ENCODE measurements around the gene OR6M1. TPM values are rescaled to one million over a fixed set of nuclear protein-coding genes. Genes with fewer than 3 reads are reported as not detected.

The OR6M1 gene
- total and polyA plus RNA-seq, 4 experiments from 2014 or later, result not detected

GRCh38 chr11:123778511-123778910 is 27.6 kb downstream of the OR6M1 start:
- intact Hi-C loops (cut with micrococcal nuclease), result no loop called here
- no peaks in the 10 kb centered on the region for H3K36me3 ChIP-seq (ENCODE audit: insufficient read depth, low read length)
- CTCF ChIA-PET (ENCODE audit: partially characterized antibody), result no interaction called here
- no peak overlapping the region for H3K27ac ChIP-seq (ENCODE audit: low read depth, low read length)
- DNase-seq, result no peak
- POLR2A ChIA-PET (ENCODE audit: partially characterized antibody), result no interaction called here
- no peaks in the 10 kb centered on the region for H3K9me3 Mint-ChIP-seq
- H3K4me1 ChIP-seq (ENCODE audit: insufficient read depth, low read length), result no peaks in the 10 kb centered on the region
- no peak overlapping the region for H3K27ac Mint-ChIP-seq
- no peaks in the 10 kb centered on the region for H3K36me3 Mint-ChIP-seq
- H3K4me1 Mint-ChIP-seq, result no peaks in the 10 kb centered on the region
- no peak overlapping the region for H3K4me3 ChIP-seq (ENCODE audit: low read length in 2 of 2)
- H3K4me3 Mint-ChIP-seq, result no peak overlapping the region
- no peaks in the 10 kb centered on the region for H3K9me3 ChIP-seq (ENCODE audit: control insufficient read depth in 1 of 2, low read length in 2 of 2)
- H3K27me3 Mint-ChIP-seq, result peaks cover 4 to 8% of the 10 kb centered on the region in 2 donors
- H3K27me3 ChIP-seq (ENCODE audit: insufficient read depth, low read length), result no peaks in the 10 kb centered on the region

- Histone ChIP-seq H3K27ac (ENCODE audit: low read depth, low read length) (no peak overlapping the region), H3K27me3 (ENCODE audit: insufficient read depth, low read length) (no peaks in the 10 kb centered on the region), H3K4me1 (ENCODE audit: insufficient read depth, low read length) (no peaks in the 10 kb centered on the region), H3K9me3 (ENCODE audit: control insufficient read depth in 1 of 2, low read length in 2 of 2) (no peaks in the 10 kb centered on the region), H3K4me3 (ENCODE audit: low read length in 2 of 2) (no peak overlapping the region), H3K36me3 (ENCODE audit: insufficient read depth, low read length) (no peaks in the 10 kb centered on the region)
- H3K27ac Mint-ChIP-seq, result no peak overlapping the region
- no peak for DNase-seq
- peaks cover 3 to 4% of the 10 kb centered on the region in 2 donors for H3K27me3 Mint-ChIP-seq
- no peak overlapping the region for H3K4me3 Mint-ChIP-seq
- CTCF ChIA-PET (ENCODE audit: partially characterized antibody), result no interaction called here
- no peaks in the 10 kb centered on the region for H3K4me1 Mint-ChIP-seq
- H3K9me3 Mint-ChIP-seq, result no peaks in the 10 kb centered on the region
- intact Hi-C loops (cut with micrococcal nuclease), result no loop called here
- no peaks in the 10 kb centered on the region for H3K36me3 Mint-ChIP-seq
- POLR2A ChIA-PET (ENCODE audit: partially characterized antibody), result no interaction called here
Measured at GRCh38 chr11:123775715-123776549, 30.2 kb downstream of the OR6M1 start.

GRCh38 chr11:123775289-123775688 is 30.9 kb downstream of the OR6M1 start:
- no peaks in the 10 kb centered on the region for H3K4me1 Mint-ChIP-seq
- Histone ChIP-seq H3K4me3 (ENCODE audit: low read length in 2 of 2) (no peak overlapping the region), H3K27ac (ENCODE audit: low read depth, low read length) (no peak overlapping the region), H3K4me1 (ENCODE audit: insufficient read depth, low read length) (no peaks in the 10 kb centered on the region), H3K9me3 (ENCODE audit: control insufficient read depth in 1 of 2, low read length in 2 of 2) (no peaks in the 10 kb centered on the region), H3K27me3 (ENCODE audit: insufficient read depth, low read length) (no peaks in the 10 kb centered on the region), H3K36me3 (ENCODE audit: insufficient read depth, low read length) (no peaks in the 10 kb centered on the region)
- intact Hi-C loops (cut with micrococcal nuclease), result no loop called here
- H3K9me3 Mint-ChIP-seq, result no peaks in the 10 kb centered on the region
- H3K36me3 Mint-ChIP-seq, result no peaks in the 10 kb centered on the region
- POLR2A ChIA-PET (ENCODE audit: partially characterized antibody), result no interaction called here
- no peak overlapping the region for H3K27ac Mint-ChIP-seq
- H3K4me3 Mint-ChIP-seq, result no peak overlapping the region
- CTCF ChIA-PET (ENCODE audit: partially characterized antibody), result no interaction called here
- peaks cover 3 to 4% of the 10 kb centered on the region in 2 donors for H3K27me3 Mint-ChIP-seq
- DNase-seq, result no peak

- Histone ChIP-seq H3K9me3 (ENCODE audit: control insufficient read depth in 1 of 2, low read length in 2 of 2) (no peaks in the 10 kb centered on the region), H3K27me3 (ENCODE audit: insufficient read depth, low read length) (no peaks in the 10 kb centered on the region), H3K4me1 (ENCODE audit: insufficient read depth, low read length) (no peaks in the 10 kb centered on the region), H3K27ac (ENCODE audit: low read depth, low read length) (no peak overlapping the region), H3K4me3 (ENCODE audit: low read length in 2 of 2) (no peak overlapping the region), H3K36me3 (ENCODE audit: insufficient read depth, low read length) (no peaks in the 10 kb centered on the region)
- no peaks in the 10 kb centered on the region for H3K36me3 Mint-ChIP-seq
- no peak overlapping the region for H3K27ac Mint-ChIP-seq
- ChIA-PET CTCF (ENCODE audit: partially characterized antibody) (no interaction called here), POLR2A (ENCODE audit: partially characterized antibody) (no interaction called here)
- H3K9me3 Mint-ChIP-seq, result no peaks in the 10 kb centered on the region
- no peak overlapping the region for H3K4me3 Mint-ChIP-seq
- intact Hi-C loops (cut with micrococcal nuclease), result no loop called here
- peaks cover 0 to 4% of the 10 kb centered on the region in 2 donors for H3K27me3 Mint-ChIP-seq
- no peak for DNase-seq
- no peaks in the 10 kb centered on the region for H3K4me1 Mint-ChIP-seq
Measured at GRCh38 chr11:123773959-123774358, 32.2 kb downstream of the OR6M1 start.

GRCh38 chr11:123773026-123773425 is 33.1 kb downstream of the OR6M1 start:
- Histone ChIP-seq H3K4me1 (ENCODE audit: insufficient read depth, low read length) (no peaks in the 10 kb centered on the region), H3K4me3 (ENCODE audit: low read length in 2 of 2) (no peak overlapping the region), H3K27ac (ENCODE audit: low read depth, low read length) (no peak overlapping the region), H3K9me3 (ENCODE audit: control insufficient read depth in 1 of 2, low read length in 2 of 2) (no peaks in the 10 kb centered on the region), H3K36me3 (ENCODE audit: insufficient read depth, low read length) (no peaks in the 10 kb centered on the region), H3K27me3 (ENCODE audit: insufficient read depth, low read length) (no peaks in the 10 kb centered on the region)
- DNase-seq, result no peak
- H3K36me3 Mint-ChIP-seq, result no peaks in the 10 kb centered on the region
- CTCF ChIA-PET (ENCODE audit: partially characterized antibody), result no interaction called here
- peaks cover 0 to 4% of the 10 kb centered on the region in 2 donors for H3K27me3 Mint-ChIP-seq
- H3K4me3 Mint-ChIP-seq, result no peak overlapping the region
- H3K4me1 Mint-ChIP-seq, result no peaks in the 10 kb centered on the region
- POLR2A ChIA-PET (ENCODE audit: partially characterized antibody), result no interaction called here
- intact Hi-C loops (cut with micrococcal nuclease), result no loop called here
- no peaks in the 10 kb centered on the region for H3K9me3 Mint-ChIP-seq
- no peak overlapping the region for H3K27ac Mint-ChIP-seq

GRCh38 chr11:123771664-123772063 is 34.5 kb downstream of the OR6M1 start:
- Mint-ChIP-seq H3K4me1 (no peaks in the 10 kb centered on the region), H3K4me3 (no peak overlapping the region), H3K9me3 (peaks cover 0 to 2% (median 0%) of the 10 kb centered on the region in 8 donors), H3K27ac (no peak overlapping the region), H3K27me3 (peaks cover 4 to 6% of the 10 kb centered on the region in 2 donors), H3K36me3 (no peaks in the 10 kb centered on the region)
- DNase-seq, result no peak
- no peaks in the 10 kb centered on the region for H3K27me3 ChIP-seq (ENCODE audit: insufficient read depth, low read length)
- no peaks in the 10 kb centered on the region for H3K36me3 ChIP-seq (ENCODE audit: insufficient read depth, low read length)
- no peaks in the 10 kb centered on the region for H3K9me3 ChIP-seq (ENCODE audit: control insufficient read depth in 1 of 2, low read length in 2 of 2)
- no peaks in the 10 kb centered on the region for H3K4me1 ChIP-seq (ENCODE audit: insufficient read depth, low read length)
- CTCF ChIA-PET (ENCODE audit: partially characterized antibody), result no interaction called here
- intact Hi-C loops (cut with micrococcal nuclease), result no loop called here
- H3K27ac ChIP-seq (ENCODE audit: low read depth, low read length), result no peak overlapping the region
- POLR2A ChIA-PET (ENCODE audit: partially characterized antibody), result no interaction called here
- H3K4me3 ChIP-seq (ENCODE audit: low read length in 2 of 2), result no peak overlapping the region

- Mint-ChIP-seq H3K27ac (no peak overlapping the region), H3K36me3 (no peaks in the 10 kb centered on the region), H3K27me3 (peaks cover 4 to 6% of the 10 kb centered on the region in 2 donors), H3K4me3 (no peak overlapping the region), H3K9me3 (peaks cover 0 to 2% (median 0%) of the 10 kb centered on the region in 8 donors), H3K4me1 (no peaks in the 10 kb centered on the region)
- intact Hi-C loops (cut with micrococcal nuclease), result no loop called here
- Histone ChIP-seq H3K4me1 (ENCODE audit: insufficient read depth, low read length) (no peaks in the 10 kb centered on the region), H3K4me3 (ENCODE audit: low read length in 2 of 2) (no peak overlapping the region), H3K27ac (ENCODE audit: low read depth, low read length) (no peak overlapping the region), H3K27me3 (ENCODE audit: insufficient read depth, low read length) (no peaks in the 10 kb centered on the region), H3K36me3 (ENCODE audit: insufficient read depth, low read length) (no peaks in the 10 kb centered on the region), H3K9me3 (ENCODE audit: control insufficient read depth in 1 of 2, low read length in 2 of 2) (no peaks in the 10 kb centered on the region)
- ChIA-PET CTCF (ENCODE audit: partially characterized antibody) (no interaction called here), POLR2A (ENCODE audit: partially characterized antibody) (no interaction called here)
- no peak for DNase-seq
Measured at GRCh38 chr11:123770712-123771111, 35.4 kb downstream of the OR6M1 start.

Data from CD4-positive, alpha-beta memory T cell (primary cell).